Calu3 (cell line): ENCODE data around the gene OR4E2. TPM values are rescaled to one million over a fixed set of nuclear protein-coding genes. Genes with fewer than 3 reads are reported as not detected.

Source experiments
- BruUV-seq: library from RNA; stranded (reverse); fragments of 400-500 nt; replicated peaks from 2 replicates; lab custom pipeline; 2021; lab: Mats Ljungman, UMichigan
- CTCF ChIA-PET: fragments of 300-600 bp; sonication (Branson Sonifier 250); formaldehyde crosslinking; loops from one replicate; lab custom pipeline; 2022; ENCODE audit warnings: antibody characterized with exemption; lab: Charles Lee
- DNase-seq: peaks from one replicate; pipeline ENCODE4 v3.0.0; 2022
- H3K27ac Mint-ChIP-seq: one replicate; pipeline ENCODE4 v1.8.0; 2022; ENCODE audit warnings: mixed read lengths; ENCODE audit not compliant: unreplicated experiment
- H3K27me3 Mint-ChIP-seq: one replicate; pipeline ENCODE4 v1.8.0; 2022; ENCODE audit warnings: mixed read lengths; ENCODE audit not compliant: unreplicated experiment
- H3K36me3 Mint-ChIP-seq: one replicate; pipeline ENCODE4 v1.8.0; 2022; ENCODE audit warnings: mild to moderate bottlenecking, moderate library complexity, mixed read lengths; ENCODE audit not compliant: insufficient read depth, unreplicated experiment
- H3K4me1 Mint-ChIP-seq: one replicate; pipeline ENCODE4 v1.8.0; 2022; ENCODE audit warnings: mild to moderate bottlenecking, low read depth, mixed read lengths; ENCODE audit not compliant: unreplicated experiment
- H3K4me3 Mint-ChIP-seq: one replicate; pipeline ENCODE4 v1.8.0; 2022; ENCODE audit warnings: mild to moderate bottlenecking, low read depth, moderate library complexity, mixed read lengths; ENCODE audit not compliant: unreplicated experiment
- H3K9me3 Mint-ChIP-seq: one replicate; pipeline ENCODE4 v1.8.0; 2022; ENCODE audit warnings: low read depth, mixed read lengths; ENCODE audit not compliant: unreplicated experiment
- CTCF ChIP-seq: fragments of 200-600 bp; IDR thresholded peaks from one replicate; pipeline ENCODE4 v1.8.0; 2022; ENCODE audit warnings: antibody characterized with exemption; ENCODE audit not compliant: unreplicated experiment
- intact Hi-C: fragments of 100-400 bp; cut with micrococcal nuclease; formaldehyde crosslinking; loops from one replicate; pipeline ENCODE4 v1.10.0; 2022; ENCODE audit not compliant: unreplicated experiment
- total RNA-seq: library from RNA; stranded (reverse); gene quantifications from 2 replicates; pipeline ENCODE4 v1.2.3, GENCODE V29; 2022

The OR4E2 gene
- total RNA-seq, 1 experiment from 2014 or later, result not detected

- Mint-ChIP-seq H3K36me3 (no peaks in the 10 kb centered on the region), H3K4me1 (no peaks in the 10 kb centered on the region), H3K9me3 (no peaks in the 10 kb centered on the region), H3K4me3 (no peak overlapping the region), H3K27ac (no peak overlapping the region), H3K27me3 (peaks cover 28% of the 10 kb centered on the region)
- no peak for DNase-seq
- no TSS peak for BruUV-seq
- CTCF ChIA-PET, result no interaction called here
- intact Hi-C loops, result no loop called here
- TF ChIP-seq CTCF, result no peak
Measured at GRCh38 chr14:21672116-21672515, 18.5 kb downstream of the OR4E2 start.

GRCh38 chr14:21673718-21674117, 20.1 kb downstream of the OR4E2 start, which contains the start of gene OR4E1:
Gene OR4E1 (minus strand): TSS chr14:21673818. CDS start chr14:21670935, 2,883 bp downstream.
- Mint-ChIP-seq H3K4me1 (no peaks in the 10 kb centered on the region), H3K4me3 (no peak within 1 kb of the TSS), H3K9me3 (no peaks in the 10 kb centered on the region), H3K27ac (no peak within 1 kb of the TSS), H3K36me3 (no peaks in the 10 kb centered on the region), H3K27me3 (peaks cover 23% of the 10 kb centered on the region)
- no peak for TF ChIP-seq CTCF
- intact Hi-C loops, result no loop called here
- CTCF ChIA-PET, result no interaction called here
- no peak for DNase-seq
- BruUV-seq, result no TSS peak

- intact Hi-C loops, result no loop called here
- CTCF ChIA-PET, result interaction anchor here (0.6 kb wide), 1 partner anchor 35 kb away, joined by 3 read pairs; no protein-coding TSS in a partner anchor
- no peak for TF ChIP-seq CTCF
- BruUV-seq, result no TSS peak
- no peaks in the 10 kb centered on the region for H3K9me3 Mint-ChIP-seq
- H3K4me1 Mint-ChIP-seq, result no peaks in the 10 kb centered on the region
- H3K27ac Mint-ChIP-seq, result no peak overlapping the region
- DNase-seq, result no peak
- H3K4me3 Mint-ChIP-seq, result no peak overlapping the region
- peaks cover 4% of the 10 kb centered on the region for H3K27me3 Mint-ChIP-seq
- H3K36me3 Mint-ChIP-seq, result no peaks in the 10 kb centered on the region
Measured at GRCh38 chr14:21675566-21675965, 21.9 kb downstream of the OR4E2 start.

- CTCF ChIA-PET, result no interaction called here
- Mint-ChIP-seq H3K27me3 (peaks cover 13% of the 10 kb centered on the region), H3K36me3 (no peaks in the 10 kb centered on the region), H3K27ac (no peak overlapping the region), H3K4me3 (no peak overlapping the region), H3K4me1 (no peaks in the 10 kb centered on the region), H3K9me3 (no peaks in the 10 kb centered on the region)
- DNase-seq, result no peak
- TF ChIP-seq CTCF, result no peak
- no TSS peak for BruUV-seq
- intact Hi-C loops, result no loop called here
Measured at GRCh38 chr14:21680072-21680471, 26.4 kb downstream of the OR4E2 start.
